PFSK-1 (cell line): ENCODE results near the gene NMB.

Source experiments
- POLR2AphosphoS5 ChIP-seq: IDR thresholded peaks from 2 replicates; pipeline ENCODE4 v1.6.1; 2012; ENCODE audit warnings: low read depth, mild to moderate bottlenecking, control low read depth, low read length, moderate library complexity
- SIN3A ChIP-seq: IDR thresholded peaks from 2 replicates; pipeline ENCODE4 v1.6.1; 2012; ENCODE audit warnings: mild to moderate bottlenecking, low read length, moderate library complexity, borderline replicate concordance; ENCODE audit not compliant: insufficient read depth

GRCh38 chr15:84648539-84648938 is 9.5 kb downstream of the NMB start:
- TF ChIP-seq POLR2AphosphoS5: no peak
- no peak for TF ChIP-seq SIN3A
